ENCODE data around the gene CACNB1. TPM values are rescaled to one million over a fixed set of nuclear protein-coding genes. Genes with fewer than 3 reads are reported as not detected.

CACNB1 gene
- total and polyA plus RNA-seq, 2 of the 13 experiments (the other 11 are each of a cell fraction or from before 2014, with no cell fraction given): 0.75 to 1.5 TPM

DNA sequence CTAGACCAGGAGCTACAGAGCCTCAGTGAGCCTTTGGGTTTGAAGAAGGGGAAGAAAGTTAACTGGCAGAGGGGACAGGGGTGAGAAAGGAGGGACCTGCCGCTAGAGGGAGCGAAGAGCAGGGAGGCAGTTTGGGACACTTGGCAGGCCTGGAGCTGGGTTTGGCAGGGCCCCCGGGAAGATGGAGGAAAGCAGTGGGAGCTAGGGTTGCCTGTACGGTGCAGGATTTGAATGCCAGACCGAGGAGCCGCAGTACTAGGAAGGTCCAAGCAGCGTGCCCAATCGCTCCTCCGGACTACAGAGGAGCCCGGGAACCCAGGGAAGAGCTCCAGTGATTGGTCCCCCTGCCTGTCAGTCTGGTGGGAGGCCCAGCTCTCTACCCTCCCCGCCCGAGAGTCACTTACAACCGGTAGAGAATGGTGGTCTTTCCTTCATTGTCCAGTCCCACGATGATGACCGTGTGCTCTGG lies 32.8 kb downstream of the CACNB1 start (continued):
- TF ChIP-seq, protein P1, sequence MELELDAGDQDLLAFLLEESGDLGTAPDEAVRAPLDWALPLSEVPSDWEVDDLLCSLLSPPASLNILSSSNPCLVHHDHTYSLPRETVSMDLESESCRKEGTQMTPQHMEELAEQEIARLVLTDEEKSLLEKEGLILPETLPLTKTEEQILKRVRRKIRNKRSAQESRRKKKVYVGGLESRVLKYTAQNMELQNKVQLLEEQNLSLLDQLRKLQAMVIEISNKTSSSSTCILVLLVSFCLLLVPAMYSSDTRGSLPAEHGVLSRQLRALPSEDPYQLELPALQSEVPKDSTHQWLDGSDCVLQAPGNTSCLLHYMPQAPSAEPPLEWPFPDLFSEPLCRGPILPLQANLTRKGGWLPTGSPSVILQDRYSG (CRISPR knock-in tag; IDR thresholded peaks at IDR 0.05): no peak
- TF ChIP-seq SMAD9 (CRISPR knock-in tag; IDR thresholded peaks at IDR 0.05) (no peak), CHCHD3 (CRISPR knock-in tag; IDR thresholded peaks at IDR 0.05) (no peak), NFYB (CRISPR knock-in tag; IDR thresholded peaks at IDR 0.05) (peak; percentile 72), ZBTB7B (CRISPR knock-in tag; IDR thresholded peaks at IDR 0.05) (no peak), THAP11 (CRISPR knock-in tag; IDR thresholded peaks at IDR 0.05) (no peak), SMC3 (IDR thresholded peaks at IDR 0.05; ENCODE audit: low read length) (0 out of 2 replicates have a peak, but pooled peaks have one; percentile 5), NFYC (CRISPR knock-in tag; IDR thresholded peaks at IDR 0.05) (peak; percentile 79), FOXK1 (CRISPR knock-in tag; IDR thresholded peaks at IDR 0.05; ENCODE audit: borderline replicate concordance, low read depth) (no peak), STAG1 (CRISPR knock-in tag; IDR thresholded peaks at IDR 0.05) (peak; percentile 34), ZNF446 (CRISPR knock-in tag; IDR thresholded peaks at IDR 0.05) (no peak), SALL1 (CRISPR knock-in tag; IDR thresholded peaks at IDR 0.05) (0 out of 2 replicates have a peak, but pooled peaks have one; percentile 22), XRCC5 (optimal IDR thresholded peaks at IDR 0.05; ENCODE audit: low read length) (peak; percentile 96), SMARCC2 (IDR thresholded peaks at IDR 0.05) (no peak), ELF3 (CRISPR knock-in tag; IDR thresholded peaks at IDR 0.05) (peak; percentile 22; the same call in 1 of the 2 replicates)
- TF ChIP-seq, protein P2, sequence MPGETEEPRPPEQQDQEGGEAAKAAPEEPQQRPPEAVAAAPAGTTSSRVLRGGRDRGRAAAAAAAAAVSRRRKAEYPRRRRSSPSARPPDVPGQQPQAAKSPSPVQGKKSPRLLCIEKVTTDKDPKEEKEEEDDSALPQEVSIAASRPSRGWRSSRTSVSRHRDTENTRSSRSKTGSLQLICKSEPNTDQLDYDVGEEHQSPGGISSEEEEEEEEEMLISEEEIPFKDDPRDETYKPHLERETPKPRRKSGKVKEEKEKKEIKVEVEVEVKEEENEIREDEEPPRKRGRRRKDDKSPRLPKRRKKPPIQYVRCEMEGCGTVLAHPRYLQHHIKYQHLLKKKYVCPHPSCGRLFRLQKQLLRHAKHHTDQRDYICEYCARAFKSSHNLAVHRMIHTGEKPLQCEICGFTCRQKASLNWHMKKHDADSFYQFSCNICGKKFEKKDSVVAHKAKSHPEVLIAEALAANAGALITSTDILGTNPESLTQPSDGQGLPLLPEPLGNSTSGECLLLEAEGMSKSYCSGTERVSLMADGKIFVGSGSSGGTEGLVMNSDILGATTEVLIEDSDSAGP (CRISPR knock-in tag; IDR thresholded peaks at IDR 0.05; ENCODE audit: borderline replicate concordance): peak; percentile 27; the same call in 1 of the 2 replicates
- TF ChIP-seq, protein P3, sequence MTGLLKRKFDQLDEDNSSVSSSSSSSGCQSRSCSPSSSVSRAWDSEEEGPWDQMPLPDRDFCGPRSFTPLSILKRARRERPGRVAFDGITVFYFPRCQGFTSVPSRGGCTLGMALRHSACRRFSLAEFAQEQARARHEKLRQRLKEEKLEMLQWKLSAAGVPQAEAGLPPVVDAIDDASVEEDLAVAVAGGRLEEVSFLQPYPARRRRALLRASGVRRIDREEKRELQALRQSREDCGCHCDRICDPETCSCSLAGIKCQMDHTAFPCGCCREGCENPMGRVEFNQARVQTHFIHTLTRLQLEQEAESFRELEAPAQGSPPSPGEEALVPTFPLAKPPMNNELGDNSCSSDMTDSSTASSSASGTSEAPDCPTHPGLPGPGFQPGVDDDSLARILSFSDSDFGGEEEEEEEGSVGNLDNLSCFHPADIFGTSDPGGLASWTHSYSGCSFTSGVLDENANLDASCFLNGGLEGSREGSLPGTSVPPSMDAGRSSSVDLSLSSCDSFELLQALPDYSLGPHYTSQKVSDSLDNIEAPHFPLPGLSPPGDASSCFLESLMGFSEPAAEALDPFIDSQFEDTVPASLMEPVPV (CRISPR knock-in tag; IDR thresholded peaks at IDR 0.05): no peak
- TF ChIP-seq, protein P4, sequence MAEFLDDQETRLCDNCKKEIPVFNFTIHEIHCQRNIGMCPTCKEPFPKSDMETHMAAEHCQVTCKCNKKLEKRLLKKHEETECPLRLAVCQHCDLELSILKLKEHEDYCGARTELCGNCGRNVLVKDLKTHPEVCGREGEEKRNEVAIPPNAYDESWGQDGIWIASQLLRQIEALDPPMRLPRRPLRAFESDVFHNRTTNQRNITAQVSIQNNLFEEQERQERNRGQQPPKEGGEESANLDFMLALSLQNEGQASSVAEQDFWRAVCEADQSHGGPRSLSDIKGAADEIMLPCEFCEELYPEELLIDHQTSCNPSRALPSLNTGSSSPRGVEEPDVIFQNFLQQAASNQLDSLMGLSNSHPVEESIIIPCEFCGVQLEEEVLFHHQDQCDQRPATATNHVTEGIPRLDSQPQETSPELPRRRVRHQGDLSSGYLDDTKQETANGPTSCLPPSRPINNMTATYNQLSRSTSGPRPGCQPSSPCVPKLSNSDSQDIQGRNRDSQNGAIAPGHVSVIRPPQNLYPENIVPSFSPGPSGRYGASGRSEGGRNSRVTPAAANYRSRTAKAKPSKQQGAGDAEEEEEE (CRISPR knock-in tag; IDR thresholded peaks at IDR 0.05; ENCODE audit: borderline replicate concordance): no peak
- TF ChIP-seq, protein P5, sequence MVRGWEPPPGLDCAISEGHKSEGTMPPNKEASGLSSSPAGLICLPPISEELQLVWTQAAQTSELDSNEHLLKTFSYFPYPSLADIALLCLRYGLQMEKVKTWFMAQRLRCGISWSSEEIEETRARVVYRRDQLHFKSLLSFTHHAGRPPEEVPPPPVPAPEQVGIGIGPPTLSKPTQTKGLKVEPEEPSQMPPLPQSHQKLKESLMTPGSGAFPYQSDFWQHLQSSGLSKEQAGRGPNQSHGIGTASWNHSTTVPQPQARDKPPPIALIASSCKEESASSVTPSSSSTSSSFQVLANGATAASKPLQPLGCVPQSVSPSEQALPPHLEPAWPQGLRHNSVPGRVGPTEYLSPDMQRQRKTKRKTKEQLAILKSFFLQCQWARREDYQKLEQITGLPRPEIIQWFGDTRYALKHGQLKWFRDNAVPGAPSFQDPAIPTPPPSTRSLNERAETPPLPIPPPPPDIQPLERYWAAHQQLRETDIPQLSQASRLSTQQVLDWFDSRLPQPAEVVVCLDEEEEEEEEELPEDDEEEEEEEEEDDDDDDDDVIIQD (CRISPR knock-in tag; IDR thresholded peaks at IDR 0.05; ENCODE audit: low read depth): no peak
- TF ChIP-seq, protein P6, sequence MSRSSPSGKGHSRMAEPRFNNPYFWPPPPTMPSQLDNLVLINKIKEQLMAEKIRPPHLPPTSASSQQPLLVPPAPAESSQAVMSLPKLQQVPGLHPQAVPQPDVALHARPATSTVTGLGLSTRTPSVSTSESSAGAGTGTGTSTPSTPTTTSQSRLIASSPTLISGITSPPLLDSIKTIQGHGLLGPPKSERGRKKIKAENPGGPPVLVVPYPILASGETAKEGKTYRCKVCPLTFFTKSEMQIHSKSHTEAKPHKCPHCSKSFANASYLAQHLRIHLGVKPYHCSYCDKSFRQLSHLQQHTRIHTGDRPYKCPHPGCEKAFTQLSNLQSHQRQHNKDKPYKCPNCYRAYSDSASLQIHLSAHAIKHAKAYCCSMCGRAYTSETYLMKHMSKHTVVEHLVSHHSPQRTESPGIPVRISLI (CRISPR knock-in tag; IDR thresholded peaks at IDR 0.05; ENCODE audit: borderline replicate concordance): no peak
- TF ChIP-seq, protein P7, sequence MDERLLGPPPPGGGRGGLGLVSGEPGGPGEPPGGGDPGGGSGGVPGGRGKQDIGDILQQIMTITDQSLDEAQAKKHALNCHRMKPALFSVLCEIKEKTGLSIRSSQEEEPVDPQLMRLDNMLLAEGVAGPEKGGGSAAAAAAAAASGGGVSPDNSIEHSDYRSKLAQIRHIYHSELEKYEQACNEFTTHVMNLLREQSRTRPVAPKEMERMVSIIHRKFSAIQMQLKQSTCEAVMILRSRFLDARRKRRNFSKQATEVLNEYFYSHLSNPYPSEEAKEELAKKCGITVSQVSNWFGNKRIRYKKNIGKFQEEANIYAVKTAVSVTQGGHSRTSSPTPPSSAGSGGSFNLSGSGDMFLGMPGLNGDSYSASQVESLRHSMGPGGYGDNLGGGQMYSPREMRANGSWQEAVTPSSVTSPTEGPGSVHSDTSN (CRISPR knock-in tag; IDR thresholded peaks at IDR 0.05): peak; percentile 86
